Adipocyte (in vitro differentiated cells): ENCODE data around the gene PEX11A.

Experiments
- DNase-seq: peaks from one replicate; pipeline ENCODE4 v3.0.0-alpha.2; 2015; ENCODE audit warnings: low read depth
- H3K27me3 ChIP-seq: replicated peaks from 2 replicates; pipeline ENCODE4 v1.7.0; 2013; ENCODE audit warnings: mild to moderate bottlenecking, low read length, moderate library complexity; ENCODE audit not compliant: control insufficient read depth, insufficient read depth
- H3K36me3 ChIP-seq: 2 replicates; pipeline ENCODE4 v1.7.0; 2013; ENCODE audit warnings: low read length, mild to moderate bottlenecking, moderate library complexity; ENCODE audit not compliant: control insufficient read depth, insufficient read depth, severe bottlenecking
- H3K4me1 ChIP-seq: 2 replicates; pipeline ENCODE4 v1.7.0; 2013; ENCODE audit warnings: mild to moderate bottlenecking, low read length, moderate library complexity; ENCODE audit not compliant: control insufficient read depth, insufficient read depth
- H3K4me3 ChIP-seq: 2 replicates; pipeline ENCODE4 v1.7.0; 2013; ENCODE audit warnings: mild to moderate bottlenecking, low read length, moderate library complexity
- H3K9ac ChIP-seq: 2 replicates; pipeline ENCODE4 v1.7.0; 2013; ENCODE audit warnings: mild to moderate bottlenecking, low read length, moderate library complexity
- H3K9me3 ChIP-seq: 2 replicates; pipeline ENCODE4 v1.7.0; 2013; ENCODE audit warnings: mild to moderate bottlenecking, low read length, moderate library complexity; ENCODE audit not compliant: control insufficient read depth

PEX11A gene, protein sequence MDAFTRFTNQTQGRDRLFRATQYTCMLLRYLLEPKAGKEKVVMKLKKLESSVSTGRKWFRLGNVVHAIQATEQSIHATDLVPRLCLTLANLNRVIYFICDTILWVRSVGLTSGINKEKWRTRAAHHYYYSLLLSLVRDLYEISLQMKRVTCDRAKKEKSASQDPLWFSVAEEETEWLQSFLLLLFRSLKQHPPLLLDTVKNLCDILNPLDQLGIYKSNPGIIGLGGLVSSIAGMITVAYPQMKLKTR

DNA sequence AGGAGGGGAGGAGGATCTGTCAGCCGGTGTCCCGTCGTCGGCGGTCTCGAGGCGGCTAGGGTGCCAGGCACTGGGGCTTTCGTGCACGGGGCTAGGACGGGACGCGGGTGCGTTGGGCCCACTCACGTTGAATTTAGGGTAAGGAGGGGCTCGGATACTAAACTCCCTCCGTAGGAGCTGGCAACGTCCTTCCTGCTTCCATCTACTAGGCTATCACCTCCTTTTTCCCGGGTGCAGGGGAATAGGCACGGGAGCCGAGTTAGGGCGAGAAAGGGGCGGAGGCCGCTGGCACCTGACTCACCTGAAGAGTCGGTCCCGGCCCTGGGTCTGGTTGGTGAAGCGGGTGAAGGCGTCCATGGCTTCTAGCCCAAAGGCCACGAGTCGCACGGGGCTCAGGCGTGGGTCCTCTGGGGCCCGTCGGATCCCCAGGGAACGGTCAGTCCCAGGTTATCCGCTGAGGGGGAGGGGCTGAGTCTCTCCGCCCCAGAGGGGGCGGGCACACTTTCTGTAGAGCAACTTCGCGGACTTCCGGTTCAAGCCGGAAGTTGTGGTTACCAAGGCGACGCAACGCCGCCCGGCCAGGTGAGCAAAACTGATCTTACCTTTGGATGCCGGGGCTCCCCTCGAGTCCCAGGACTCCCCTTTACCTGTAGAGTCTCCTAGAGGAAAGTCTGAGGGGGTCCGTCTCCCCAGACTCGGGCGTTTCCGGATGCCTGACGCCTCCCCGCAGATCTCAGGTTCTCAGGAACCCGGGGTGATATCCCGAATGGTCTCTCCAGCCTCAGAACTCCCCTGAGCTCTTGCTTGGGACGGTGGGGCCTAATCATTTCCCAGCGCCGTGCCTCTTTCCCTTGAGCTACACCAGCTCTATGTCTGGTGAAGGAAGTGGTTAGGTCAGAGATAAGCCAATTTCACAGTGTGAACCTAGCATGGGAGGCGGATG, at the start of gene PEX11A, which contains the start of gene WDR93:
TSS of gene PEX11A (minus strand) at position 479 of the 943 bp plus-strand sequence. CDS start at position 357, 122 bp downstream.
TSS of gene WDR93 (plus strand) at position 536 of the 943 bp plus-strand sequence. CDS start 10,936 bp downstream, outside the sequence.
- peak within 1 kb of the TSS; percentile 84 for H3K4me3 ChIP-seq
- H3K4me1 ChIP-seq, result peaks cover 46% of the 10 kb centered on the region
- peak within 1 kb of the TSS; percentile 88 for H3K9ac ChIP-seq
- no peaks in the 10 kb centered on the region for H3K9me3 ChIP-seq
- peak; percentile 78 for DNase-seq
- H3K27me3 ChIP-seq, result no peaks in the 10 kb centered on the region
- H3K36me3 ChIP-seq, result peaks cover 2% of the 10 kb centered on the region

- no peaks in the 10 kb centered on the region for H3K9me3 ChIP-seq
- H3K4me3 ChIP-seq, result no peak overlapping the region
- peak overlapping the region; percentile 22 for H3K9ac ChIP-seq
- H3K27me3 ChIP-seq, result peaks cover 11% of the 10 kb centered on the region
- peak; percentile 87 for DNase-seq
- no peaks in the 10 kb centered on the region for H3K36me3 ChIP-seq
- H3K4me1 ChIP-seq, result peaks cover 2% of the 10 kb centered on the region
Measured at GRCh38 chr15:89740137-89740536, 49.6 kb upstream of the PEX11A start.

- Histone ChIP-seq H3K9ac (no peak overlapping the region), H3K9me3 (no peaks in the 10 kb centered on the region), H3K4me1 (peaks cover 11% of the 10 kb centered on the region), H3K36me3 (no peaks in the 10 kb centered on the region), H3K4me3 (no peak overlapping the region), H3K27me3 (peaks cover 21% of the 10 kb centered on the region)
- no peak for DNase-seq
Measured at GRCh38 chr15:89735773-89736172, 45.2 kb upstream of the PEX11A start.

DNA sequence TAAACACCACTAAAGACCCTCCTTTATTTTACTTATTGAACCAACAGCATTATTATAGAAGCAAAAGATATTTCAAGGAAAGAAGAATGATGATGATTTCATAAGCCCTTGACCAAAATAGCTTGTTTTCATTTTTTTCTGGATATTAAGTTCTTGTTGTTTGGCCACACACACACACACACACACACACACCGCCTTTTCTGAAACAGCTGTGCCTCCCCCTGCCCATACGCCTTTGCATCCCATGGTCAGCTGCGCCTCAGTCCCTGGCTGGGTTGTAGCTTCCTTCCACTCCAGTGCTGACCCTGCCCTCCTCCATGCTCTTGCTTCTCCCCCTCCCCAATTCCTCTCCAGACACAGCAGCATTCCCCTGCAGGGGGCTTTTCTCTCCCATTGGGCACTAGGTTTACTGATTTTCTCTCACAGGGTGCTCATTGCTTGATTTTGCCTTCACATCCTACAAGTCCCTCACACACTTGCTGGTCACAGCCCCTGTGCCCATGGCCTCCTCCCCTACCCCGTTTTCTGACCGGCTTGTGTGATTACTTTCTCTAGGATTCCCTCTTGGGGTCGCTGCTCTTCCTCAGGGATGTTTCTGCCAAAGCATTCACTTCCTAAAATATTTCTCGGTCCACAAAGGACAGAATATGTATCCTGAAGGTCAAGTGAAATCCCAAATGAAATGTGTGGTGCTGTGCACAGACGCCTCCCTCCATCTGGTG, 42.1 kb upstream of the PEX11A start:
- no peaks in the 10 kb centered on the region for H3K36me3 ChIP-seq
- peaks cover 34% of the 10 kb centered on the region for H3K4me1 ChIP-seq
- no peak for DNase-seq
- H3K9ac ChIP-seq, result peak overlapping the region; percentile 4
- peaks cover 21% of the 10 kb centered on the region for H3K27me3 ChIP-seq
- H3K4me3 ChIP-seq, result no peak overlapping the region
- no peaks in the 10 kb centered on the region for H3K9me3 ChIP-seq

DNA sequence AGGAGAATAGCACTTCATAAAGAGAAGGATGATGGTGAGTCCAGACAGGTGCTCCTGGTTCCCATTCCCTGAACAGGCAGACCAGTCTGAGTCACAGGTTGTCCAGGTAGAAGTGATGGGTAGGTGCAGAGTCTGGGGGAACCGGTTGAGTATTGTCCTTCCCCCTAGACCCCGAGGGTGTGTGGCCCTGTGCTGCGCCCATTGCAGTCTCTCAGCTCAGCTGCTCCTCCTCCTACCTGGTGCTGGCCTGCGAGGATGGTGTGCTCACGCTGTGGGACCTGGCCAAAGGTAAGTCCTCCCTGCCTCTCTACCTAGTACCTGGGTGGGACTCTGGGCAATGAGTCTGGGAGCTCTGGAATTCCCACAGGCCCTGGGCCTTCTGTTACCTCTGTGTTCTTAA, 40.7 kb upstream of the PEX11A start:
- no peak for DNase-seq
- Histone ChIP-seq H3K27me3 (peaks cover 21% of the 10 kb centered on the region), H3K9ac (no peak overlapping the region), H3K9me3 (no peaks in the 10 kb centered on the region), H3K36me3 (no peaks in the 10 kb centered on the region), H3K4me3 (no peak overlapping the region), H3K4me1 (peaks cover 47% of the 10 kb centered on the region)

GRCh38 chr15:89728254-89728653, 37.7 kb upstream of the PEX11A start:
- peaks cover under 1% of the 10 kb centered on the region for H3K27me3 ChIP-seq
- DNase-seq, result peak; percentile 66
- H3K4me3 ChIP-seq, result peak overlapping the region; percentile 32
- peak overlapping the region; percentile 74 for H3K9ac ChIP-seq
- H3K36me3 ChIP-seq, result no peaks in the 10 kb centered on the region
- H3K9me3 ChIP-seq, result peaks cover 9% of the 10 kb centered on the region
- peaks cover 47% of the 10 kb centered on the region for H3K4me1 ChIP-seq

GRCh38 chr15:89725064-89725463, 34.5 kb upstream of the PEX11A start:
- Histone ChIP-seq H3K36me3 (no peaks in the 10 kb centered on the region), H3K27me3 (no peaks in the 10 kb centered on the region), H3K9ac (no peak overlapping the region), H3K4me1 (peaks cover 35% of the 10 kb centered on the region), H3K4me3 (no peak overlapping the region), H3K9me3 (peaks cover 18% of the 10 kb centered on the region)
- DNase-seq, result no peak

GRCh38 chr15:89724621-89725020, 34.1 kb upstream of the PEX11A start:
- H3K9ac ChIP-seq, result no peak overlapping the region
- no peaks in the 10 kb centered on the region for H3K36me3 ChIP-seq
- H3K4me3 ChIP-seq, result no peak overlapping the region
- no peak for DNase-seq
- H3K9me3 ChIP-seq, result peaks cover 18% of the 10 kb centered on the region
- no peaks in the 10 kb centered on the region for H3K27me3 ChIP-seq
- H3K4me1 ChIP-seq, result peaks cover 32% of the 10 kb centered on the region

DNA sequence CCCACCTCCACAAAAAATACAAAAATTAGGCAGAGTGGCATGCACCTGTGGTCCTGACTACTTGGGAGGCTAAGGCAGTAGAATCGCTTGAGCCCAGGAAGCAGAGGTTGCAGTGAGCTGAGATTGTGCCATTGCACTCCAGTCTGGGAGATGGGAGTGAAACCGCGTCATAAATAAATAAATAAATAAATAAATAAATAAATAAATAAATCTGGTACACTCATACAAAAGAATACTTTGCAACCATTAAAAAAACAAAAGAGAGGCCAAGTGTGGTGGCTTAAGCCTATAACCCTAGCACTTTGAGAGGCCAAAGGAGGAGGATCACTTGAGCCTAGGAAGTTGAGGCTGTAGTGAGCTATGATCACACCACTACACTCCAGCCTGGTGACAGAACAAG, 32.5 kb upstream of the PEX11A start:
- H3K9me3 ChIP-seq, result peaks cover 18% of the 10 kb centered on the region
- H3K4me3 ChIP-seq, result no peak overlapping the region
- DNase-seq, result no peak
- no peak overlapping the region for H3K9ac ChIP-seq
- no peaks in the 10 kb centered on the region for H3K36me3 ChIP-seq
- H3K4me1 ChIP-seq, result peaks cover 18% of the 10 kb centered on the region
- H3K27me3 ChIP-seq, result no peaks in the 10 kb centered on the region

DNA sequence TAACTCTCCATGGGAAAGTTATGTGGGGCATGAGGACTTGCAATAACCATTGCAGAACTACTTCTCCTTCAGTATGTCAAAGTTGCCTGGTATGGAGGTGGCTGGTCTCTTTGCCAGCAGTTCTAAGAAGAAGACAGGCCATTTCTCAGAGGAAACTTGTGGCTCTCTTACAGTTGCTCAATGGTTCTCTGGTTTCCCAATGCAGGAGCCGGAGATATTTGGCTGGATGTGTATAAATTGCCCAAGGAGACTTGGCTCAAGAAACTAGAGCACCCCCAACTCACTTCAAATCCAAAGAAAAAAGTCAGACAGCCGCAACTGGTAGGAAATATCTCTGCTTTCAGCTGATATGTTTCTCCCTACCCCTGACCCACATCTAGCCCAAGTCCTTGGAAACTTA, 24.2 kb upstream of the PEX11A start:
- H3K9me3 ChIP-seq, result peaks cover 3% of the 10 kb centered on the region
- peak overlapping the region; percentile 88 for H3K9ac ChIP-seq
- peak; percentile 37 for DNase-seq
- no peaks in the 10 kb centered on the region for H3K36me3 ChIP-seq
- H3K4me3 ChIP-seq, result peak overlapping the region; percentile 36
- H3K27me3 ChIP-seq, result no peaks in the 10 kb centered on the region
- H3K4me1 ChIP-seq, result peaks cover 32% of the 10 kb centered on the region

GRCh38 chr15:89707577-89707976, 17.0 kb upstream of the PEX11A start:
- Histone ChIP-seq H3K27me3 (no peaks in the 10 kb centered on the region), H3K9ac (no peak overlapping the region), H3K9me3 (peaks cover 3% of the 10 kb centered on the region), H3K36me3 (no peaks in the 10 kb centered on the region), H3K4me3 (no peak overlapping the region), H3K4me1 (peaks cover 13% of the 10 kb centered on the region)
- DNase-seq, result no peak
